Astrocyte of the spinal cord (primary cell): ENCODE data around the gene PAEP.

Experiments used
- DNase-seq: peaks from one replicate; pipeline ENCODE4 v3.0.0; 2011; ENCODE audit warnings: low read depth, low spot score
- H3K4me3 ChIP-seq: 2 replicates; pipeline ENCODE4 v1.5.1; 2011; ENCODE audit warnings: low read depth, mild to moderate bottlenecking, low read length, moderate library complexity
- in situ Hi-C: cut with HindIII; loops from 2 replicates; pipeline ENCODE4 v1.10.0; 2017; ENCODE audit warnings: low sequenced_read_pairs
- TF ChIP-seq, protein P1 (sequence below): IDR thresholded peaks from 2 replicates; pipeline ENCODE4 v1.5.1; 2012; ENCODE audit warnings: low read depth, mild to moderate bottlenecking, low read length, inconsistent platforms

The PAEP gene

DNA sequence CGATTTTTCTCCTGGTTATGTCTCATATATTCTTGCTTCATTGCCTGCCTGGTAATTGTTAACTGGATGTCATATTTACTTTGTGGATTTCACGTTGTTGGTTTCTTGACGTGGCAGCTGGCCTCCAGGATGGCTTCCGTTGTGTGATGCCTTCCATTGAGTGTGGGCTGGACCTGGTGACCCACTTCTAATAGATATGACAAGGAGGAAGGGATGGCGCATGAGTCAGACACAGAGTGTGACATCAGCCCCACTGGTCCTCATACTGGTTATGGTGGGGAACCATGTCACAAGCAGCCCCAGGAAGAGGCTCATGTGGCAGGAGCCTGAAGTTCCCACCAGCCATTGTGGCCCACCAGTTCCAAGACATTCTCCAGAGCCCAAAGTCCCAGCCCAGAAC, 6.4 kb upstream of the PAEP start:
- in situ Hi-C loops, result no loop called here

DNA sequence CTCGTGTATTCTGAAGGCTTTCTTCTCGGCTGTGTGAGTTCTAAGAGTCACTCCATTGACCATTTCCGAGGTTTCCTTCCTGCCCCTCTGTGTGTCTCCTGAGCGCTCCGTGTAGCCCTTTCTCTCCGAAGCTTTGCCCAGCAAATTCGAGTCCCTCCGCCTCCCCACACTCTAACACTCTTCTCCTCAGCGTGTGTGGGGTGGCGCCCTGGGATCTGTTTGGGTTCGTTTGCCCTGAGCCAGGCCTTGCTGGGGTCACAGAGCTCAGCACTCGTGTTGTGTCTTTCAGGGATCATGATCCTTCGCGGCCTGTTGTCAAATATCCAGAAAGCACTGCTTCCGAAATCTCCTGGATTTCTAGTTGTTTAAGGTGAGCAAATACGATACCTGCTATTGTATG, 5.6 kb upstream of the PAEP start:
- in situ Hi-C loops, result no loop called here
- TF ChIP-seq, protein P1, sequence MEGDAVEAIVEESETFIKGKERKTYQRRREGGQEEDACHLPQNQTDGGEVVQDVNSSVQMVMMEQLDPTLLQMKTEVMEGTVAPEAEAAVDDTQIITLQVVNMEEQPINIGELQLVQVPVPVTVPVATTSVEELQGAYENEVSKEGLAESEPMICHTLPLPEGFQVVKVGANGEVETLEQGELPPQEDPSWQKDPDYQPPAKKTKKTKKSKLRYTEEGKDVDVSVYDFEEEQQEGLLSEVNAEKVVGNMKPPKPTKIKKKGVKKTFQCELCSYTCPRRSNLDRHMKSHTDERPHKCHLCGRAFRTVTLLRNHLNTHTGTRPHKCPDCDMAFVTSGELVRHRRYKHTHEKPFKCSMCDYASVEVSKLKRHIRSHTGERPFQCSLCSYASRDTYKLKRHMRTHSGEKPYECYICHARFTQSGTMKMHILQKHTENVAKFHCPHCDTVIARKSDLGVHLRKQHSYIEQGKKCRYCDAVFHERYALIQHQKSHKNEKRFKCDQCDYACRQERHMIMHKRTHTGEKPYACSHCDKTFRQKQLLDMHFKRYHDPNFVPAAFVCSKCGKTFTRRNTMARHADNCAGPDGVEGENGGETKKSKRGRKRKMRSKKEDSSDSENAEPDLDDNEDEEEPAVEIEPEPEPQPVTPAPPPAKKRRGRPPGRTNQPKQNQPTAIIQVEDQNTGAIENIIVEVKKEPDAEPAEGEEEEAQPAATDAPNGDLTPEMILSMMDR, result no peak
- DNase-seq, result no peak
- no peak overlapping the region for H3K4me3 ChIP-seq

More for the DNA sequence above, 6.4 kb upstream of the PAEP start:
- H3K4me3 ChIP-seq, result no peak overlapping the region
- DNase-seq, result no peak
- TF ChIP-seq, protein P1, result no peak

DNA sequence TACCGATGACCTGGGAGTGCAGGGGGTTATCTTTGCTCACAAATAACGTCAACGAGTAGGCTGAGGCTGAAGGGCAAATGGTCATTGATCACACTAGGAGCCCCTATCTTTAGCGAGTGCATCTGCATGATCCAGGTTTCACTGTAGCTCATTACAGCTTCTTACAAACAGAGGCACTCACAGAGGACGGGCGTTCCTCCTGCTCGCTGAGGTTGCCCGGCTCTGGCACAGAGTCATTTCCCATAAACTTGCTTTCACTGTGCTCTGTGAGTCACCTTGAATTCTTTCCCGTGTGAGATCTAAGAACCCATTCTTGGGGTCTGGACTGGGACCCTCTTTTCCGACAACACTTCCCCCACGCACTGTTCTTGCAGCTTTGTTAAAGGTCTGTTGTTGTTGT, 1.9 kb upstream of the PAEP start:
- TF ChIP-seq, protein P1, result no peak
- DNase-seq, result no peak
- H3K4me3 ChIP-seq, result no peak overlapping the region
- in situ Hi-C loops, result no loop called here

DNA sequence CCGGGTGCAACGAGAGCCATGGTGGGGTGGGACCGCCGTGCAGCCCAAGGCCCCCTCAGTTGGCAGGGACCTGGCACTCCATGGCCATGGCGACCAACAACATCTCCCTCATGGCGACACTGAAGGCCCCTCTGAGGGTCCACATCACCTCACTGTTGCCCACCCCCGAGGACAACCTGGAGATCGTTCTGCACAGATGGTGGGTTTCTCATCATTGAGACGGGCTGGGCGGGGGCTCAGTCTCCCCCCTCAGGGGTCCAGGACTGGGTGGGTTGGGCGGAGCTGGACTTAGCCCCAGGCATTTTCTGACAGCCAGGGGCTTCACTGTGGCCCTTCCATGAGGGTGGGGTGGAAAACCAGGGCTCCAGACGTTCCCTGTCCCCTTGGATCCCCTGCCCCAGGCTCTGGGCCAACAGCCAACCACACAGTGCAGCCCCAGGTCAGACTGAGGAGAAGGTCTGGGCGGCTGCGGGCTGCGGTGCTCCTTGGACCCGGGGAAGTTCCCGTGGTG, 734 bp downstream of the PAEP start:
- H3K4me3 ChIP-seq, result no peak overlapping the region
- TF ChIP-seq, protein P1, result no peak
- no peak for DNase-seq
- in situ Hi-C loops, result no loop called here

DNA sequence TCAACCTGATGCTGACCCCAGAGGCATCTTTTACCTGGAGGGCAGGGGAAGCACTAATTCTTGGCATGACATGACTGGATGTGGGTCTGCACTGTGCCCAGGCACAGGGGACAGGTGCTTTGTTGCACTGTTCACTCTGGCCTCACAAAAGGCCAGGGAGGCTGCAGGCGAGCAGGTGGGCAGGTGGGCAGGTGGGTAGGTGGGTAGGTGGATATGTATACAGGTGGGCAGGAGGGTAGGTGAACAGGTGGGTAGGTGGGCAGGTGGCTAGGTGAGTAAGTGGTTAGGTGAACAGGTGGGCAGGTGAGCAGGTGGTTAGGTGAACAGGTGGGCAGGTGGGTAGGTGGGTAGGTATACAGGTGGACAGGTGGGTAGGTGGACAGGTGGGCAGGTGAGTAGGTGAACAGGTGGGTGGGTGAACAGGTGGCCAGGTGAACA, 1.5 kb downstream of the PAEP start:
- no peak for DNase-seq
- in situ Hi-C loops, result no loop called here
- H3K4me3 ChIP-seq, result no peak overlapping the region
- TF ChIP-seq, protein P1, result no peak

DNA sequence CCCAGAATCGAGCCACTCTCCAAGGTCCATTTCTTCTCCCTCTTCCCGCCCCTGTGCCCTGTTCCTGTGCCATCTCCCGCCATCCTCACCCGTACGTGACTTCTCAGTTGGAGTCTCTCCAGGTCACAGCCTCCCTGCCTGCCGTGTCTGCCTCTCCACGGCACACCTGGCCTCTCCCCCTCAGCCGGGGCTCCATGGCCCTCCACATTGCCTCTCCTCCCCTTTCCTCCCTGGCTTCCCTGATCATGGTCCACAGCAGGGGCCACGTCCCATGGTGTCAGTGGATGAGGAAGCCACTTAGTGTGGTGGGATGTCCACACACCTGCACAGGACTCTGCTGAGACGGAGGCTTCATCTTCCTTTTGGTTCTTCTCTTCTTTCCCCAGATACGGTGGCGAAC, 2.3 kb downstream of the PAEP start:
- in situ Hi-C loops, result no loop called here
- no peak for DNase-seq
- no peak overlapping the region for H3K4me3 ChIP-seq
- TF ChIP-seq, protein P1, result no peak
